ENCODE measurements around the gene TSC1.

The TSC1 gene

DNA sequence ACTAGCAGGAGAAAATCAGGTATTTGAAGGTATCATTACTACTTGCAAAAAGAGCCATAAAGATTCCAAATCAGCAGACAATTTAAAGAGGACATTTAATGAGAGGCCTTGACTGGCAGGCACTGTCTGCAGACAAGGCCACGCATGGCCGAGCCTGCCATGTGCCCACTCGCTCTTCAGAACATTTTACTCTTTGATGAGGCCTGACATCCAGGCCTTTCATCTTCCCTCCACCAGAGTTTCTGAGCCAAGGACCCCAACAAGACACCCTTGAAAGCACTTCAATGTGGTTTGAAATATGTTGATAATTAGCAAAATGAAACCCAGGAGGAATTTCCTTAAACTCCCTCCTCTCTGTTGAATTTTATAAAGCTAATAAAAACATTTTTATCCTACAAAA is 82.8 kb downstream of the TSC1 start:
- no peak for DNase-seq (ENCODE audit: low spot score)

DNA sequence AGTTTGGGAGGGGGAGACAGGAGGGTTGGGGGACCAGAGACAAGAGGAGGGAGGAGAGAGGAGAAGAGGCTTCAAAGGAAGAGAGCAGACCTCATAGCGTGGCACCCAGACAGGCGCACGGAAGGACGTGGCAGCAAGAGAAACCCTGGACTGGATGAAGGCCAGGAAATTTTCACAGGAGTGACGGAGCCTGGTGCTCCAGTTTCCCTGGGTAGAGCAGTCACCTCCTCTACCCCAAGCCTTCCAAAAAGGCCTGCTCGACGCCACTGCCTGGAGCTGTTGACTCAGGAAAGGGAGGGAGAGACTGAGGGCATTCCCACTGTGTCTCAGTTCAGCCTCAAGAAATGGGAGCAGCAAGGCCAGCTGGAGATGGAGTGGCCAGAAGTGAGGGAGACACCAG is 85.7 kb downstream of the TSC1 start:
- no peak for DNase-seq (ENCODE audit: low spot score)

GRCh38 chr9:132857616-132858342 is 86.6 kb downstream of the TSC1 start:
- DNase-seq (ENCODE audit: low spot score), result no peak

DNA sequence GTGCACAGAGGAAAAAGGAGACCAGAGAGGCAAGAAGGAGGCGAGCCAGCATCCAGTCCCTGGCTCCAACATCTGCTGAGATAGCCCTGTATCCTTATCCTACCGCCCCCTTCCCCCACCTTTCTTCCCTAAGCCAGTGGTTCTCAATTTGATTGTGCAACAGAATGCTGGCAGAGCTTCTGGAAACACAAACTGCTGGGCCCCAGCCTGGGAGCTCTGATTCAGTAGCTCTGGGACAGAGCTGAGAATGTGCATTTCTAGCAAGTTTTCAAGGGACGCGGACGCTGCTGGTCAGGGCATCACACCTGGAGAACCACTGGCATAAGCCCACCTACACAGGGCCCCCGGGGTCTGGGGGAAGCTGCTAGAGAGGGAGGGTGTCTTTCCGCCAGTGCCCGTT is 87.4 kb downstream of the TSC1 start:
- no peak for DNase-seq (ENCODE audit: low spot score)

DNA sequence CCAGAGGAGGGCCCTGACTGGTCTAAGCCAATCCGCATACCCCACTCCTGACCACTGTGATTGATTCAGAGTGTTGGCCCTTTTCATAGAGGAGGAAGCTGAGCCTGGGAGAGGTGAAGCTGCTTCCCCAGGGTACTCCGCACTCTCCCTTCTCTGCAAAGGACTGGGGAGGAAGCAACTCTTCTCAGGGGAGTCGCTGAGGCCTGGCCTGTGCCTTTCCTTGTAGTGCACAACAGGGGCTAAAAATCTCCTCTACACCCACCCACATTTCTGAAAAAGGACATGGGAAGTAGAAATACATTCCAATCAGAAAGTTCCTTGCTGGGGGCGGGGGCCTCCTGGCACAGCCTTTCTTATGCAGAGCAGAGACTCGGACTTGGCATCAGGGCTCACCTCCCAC is 88.5 kb downstream of the TSC1 start:
- no peak for DNase-seq (ENCODE audit: low spot score)

DNA sequence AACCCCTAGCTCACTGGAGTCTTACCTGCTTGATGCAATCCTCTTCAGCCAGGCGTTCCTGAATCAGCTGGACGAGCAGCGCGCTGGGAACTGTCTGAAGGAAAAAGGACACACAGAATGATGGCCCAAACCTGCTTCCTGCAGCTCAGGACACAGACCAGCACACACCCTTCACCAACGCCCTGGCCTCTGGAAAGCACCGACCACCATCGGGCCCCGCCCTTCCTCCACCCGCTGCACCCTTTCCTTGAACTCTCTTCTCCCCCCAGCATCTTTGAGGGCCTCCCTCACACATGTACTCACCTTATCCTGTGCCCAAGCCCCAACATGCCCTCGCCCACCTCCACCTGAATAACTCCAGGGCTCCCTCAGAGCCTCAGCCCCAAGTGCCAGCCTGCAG is 89.6 kb downstream of the TSC1 start:
- DNase-seq (ENCODE audit: low spot score), result no peak

DNA sequence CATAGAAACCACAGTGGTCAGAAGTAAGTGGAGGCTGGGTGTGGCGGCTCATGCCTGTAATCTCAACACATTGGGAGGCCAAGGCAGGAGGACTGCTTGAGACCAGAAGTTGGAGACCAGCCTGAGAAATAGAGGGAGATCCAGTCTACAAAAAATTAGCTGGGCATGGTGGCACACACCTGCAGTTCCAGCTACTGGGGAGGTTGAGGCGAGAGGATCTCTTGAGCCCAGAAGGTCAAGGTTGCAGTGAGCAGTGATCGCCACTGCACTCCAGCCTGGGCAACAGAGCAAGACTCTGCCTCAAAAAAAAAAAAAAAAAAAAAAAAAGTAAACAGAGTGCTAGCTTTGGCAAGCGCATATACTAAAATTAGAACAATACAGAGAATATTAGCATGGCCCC is 90.9 kb downstream of the TSC1 start:
- no peak for DNase-seq (ENCODE audit: low spot score)

DNA sequence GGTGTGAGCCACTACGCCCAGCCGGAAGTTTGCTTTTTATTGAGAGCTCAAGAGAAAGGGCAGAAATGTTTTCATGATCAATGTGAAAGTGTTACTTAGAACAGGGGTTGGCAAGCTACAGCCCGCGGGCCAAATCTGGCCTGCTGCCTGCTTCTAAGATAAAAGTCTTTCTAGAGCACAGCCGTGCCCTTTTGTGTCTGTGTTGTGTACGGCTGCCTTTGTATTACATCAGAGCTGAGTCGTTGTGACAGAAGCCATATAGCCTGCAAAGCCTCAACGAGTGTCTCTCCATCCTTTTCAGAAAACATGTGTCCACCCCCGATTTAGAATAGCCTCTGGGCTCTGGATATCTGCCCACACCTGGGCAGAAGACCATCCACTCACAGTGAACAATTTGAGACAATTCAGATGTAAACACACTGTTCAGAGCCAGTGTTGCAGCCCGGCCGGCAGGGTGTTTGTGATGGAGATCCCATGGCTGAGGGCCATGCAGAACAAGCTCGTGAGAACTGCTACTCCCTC is 95.2 kb downstream of the TSC1 start:
- DNase-seq (ENCODE audit: low spot score), result no peak

GRCh38 chr9:132846918-132847515 is 97.4 kb downstream of the TSC1 start:
- DNase-seq (ENCODE audit: low spot score), result no peak

DNA sequence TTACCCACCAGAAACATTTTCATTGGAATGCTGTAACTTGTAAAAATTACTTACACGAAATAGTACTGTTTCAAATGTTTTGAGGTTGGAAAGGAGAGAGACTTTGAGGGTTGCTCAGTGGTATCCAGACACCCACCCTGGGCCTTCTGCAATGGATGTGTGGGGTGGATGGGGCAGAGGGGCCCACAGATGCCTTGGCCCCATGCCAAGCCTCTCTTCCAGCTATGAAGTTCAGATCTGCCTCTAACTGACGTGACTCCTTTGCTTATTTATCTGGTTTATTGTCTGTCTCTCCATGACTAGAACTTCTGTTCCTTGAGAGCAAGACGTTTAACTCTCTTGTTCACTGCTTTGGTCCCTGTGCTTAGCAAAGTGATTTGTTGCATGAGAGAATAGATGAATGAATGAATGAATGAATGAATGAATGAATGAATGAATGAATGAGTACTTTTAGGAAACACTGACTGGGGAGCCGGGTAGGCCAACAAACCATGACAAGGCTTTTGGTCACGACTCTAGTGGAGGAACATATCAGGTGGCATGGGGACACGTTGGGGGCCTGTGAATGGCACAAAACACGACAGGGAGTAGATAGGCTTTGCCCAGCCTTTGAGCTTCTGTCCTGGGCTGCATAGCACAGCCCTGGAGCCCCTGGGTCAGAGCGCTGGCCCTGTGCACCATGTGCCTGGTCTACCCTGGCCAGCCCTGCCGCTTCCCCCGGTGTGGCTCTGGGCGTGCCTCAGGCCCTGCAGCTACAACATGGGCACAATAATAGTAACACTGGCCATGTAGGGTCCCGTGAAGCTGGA is 98.1 kb downstream of the TSC1 start:
- no peak for DNase-seq (ENCODE audit: low spot score)

DNA sequence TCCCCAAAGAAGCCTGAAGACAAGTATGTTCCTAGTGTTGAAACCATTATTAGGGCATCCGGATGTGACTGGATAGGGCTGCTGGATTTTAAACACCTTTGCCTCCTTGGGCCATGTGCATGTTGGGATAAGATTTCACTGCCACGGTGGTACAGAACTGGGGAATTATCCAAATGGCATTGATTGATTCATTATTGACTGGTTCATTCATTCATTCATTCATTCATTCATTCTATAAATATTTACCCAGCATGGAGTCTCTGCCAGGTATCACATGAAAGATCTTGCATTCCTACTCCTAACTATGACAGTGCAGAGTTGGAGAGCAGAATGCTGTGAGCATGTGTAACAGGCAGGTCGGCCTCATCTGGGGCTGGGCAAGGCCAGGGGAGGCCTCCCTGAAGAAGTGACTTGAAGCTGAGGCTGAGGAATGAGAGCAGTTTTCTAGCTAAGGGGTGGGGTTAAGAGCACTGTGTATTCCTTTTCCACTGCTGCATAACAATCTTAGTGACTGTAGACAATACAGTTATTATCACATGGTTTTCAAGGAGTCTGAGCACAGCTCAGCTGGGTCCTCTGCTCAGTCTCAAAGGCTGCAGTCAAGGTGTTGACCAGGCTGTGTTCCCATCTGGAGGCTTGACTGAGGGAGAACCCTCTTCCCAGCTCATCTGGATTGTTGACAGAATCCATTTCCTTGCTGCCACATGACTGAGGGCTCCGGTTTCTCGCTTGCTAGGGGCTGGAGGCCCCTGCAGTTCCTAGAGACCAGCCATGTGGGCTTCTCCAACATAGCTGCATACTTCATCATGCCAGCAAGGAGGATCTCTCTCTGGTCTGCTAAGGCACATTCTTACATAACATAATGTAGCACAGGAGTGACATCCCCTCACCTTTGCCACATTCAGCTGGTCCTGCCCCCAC is 102.0 kb downstream of the TSC1 start:
- DNase-seq (ENCODE audit: low spot score), result no peak
